Coronary artery (tissue), 2 donors: ENCODE measurements around the gene KIF26B.

Experiments used
- DNase-seq: peaks from one replicate; pipeline ENCODE4 v3.0.0-alpha.2; 2017; ENCODE audit warnings: low spot score
- H3K27ac ChIP-seq, 2 donors: fragments of 200-600 bp; sonication (generic); one replicate each; pipeline ENCODE4 v1.5.1; 2016 to 2019
- H3K4me3 ChIP-seq: fragments of 200-600 bp; sonication (generic); 2 replicates; pipeline ENCODE4 v1.5.1; 2016; ENCODE audit warnings: mild to moderate bottlenecking, moderate library complexity
- TF ChIP-seq, protein P1 (sequence below): fragments of 200-600 bp; sonication (generic); IDR thresholded peaks from one replicate; pipeline ENCODE4 v1.5.1; 2019; ENCODE audit warnings: antibody characterized with exemption

The KIF26B gene

DNA sequence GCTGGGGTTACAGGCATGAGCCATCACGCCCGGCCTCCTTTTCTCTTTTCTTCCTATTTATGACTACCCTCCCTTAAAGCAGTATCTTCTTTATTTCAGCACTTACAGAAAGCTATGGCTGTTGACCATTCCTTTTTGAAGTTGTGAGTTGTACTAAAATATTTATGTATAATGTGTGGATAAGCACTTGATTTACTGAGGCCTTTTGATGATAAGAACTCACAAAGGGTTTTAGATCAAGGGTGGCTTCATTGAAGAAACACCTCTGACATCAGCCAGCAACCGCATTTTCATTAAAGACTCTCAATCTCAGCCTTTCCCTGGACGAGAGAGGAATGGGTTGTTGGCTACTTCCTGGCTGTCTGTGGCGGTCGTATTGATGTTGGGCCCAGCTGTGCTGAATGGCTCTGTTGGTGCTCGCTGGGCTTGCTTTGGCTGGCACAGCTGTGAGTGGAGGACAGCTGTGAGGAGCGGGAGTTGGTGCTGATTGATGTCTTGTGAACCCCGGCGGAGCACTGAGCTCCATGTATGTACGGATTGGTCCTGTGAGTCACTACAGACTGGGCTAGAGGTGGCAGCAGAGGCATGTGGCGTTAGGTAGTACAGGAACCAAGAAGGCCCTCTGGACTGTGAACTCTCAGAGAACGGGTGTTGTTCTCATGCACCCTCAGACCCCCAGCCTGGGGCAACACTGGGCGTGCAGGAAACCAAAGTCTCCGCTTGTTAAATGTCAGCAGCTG lies 208.8 kb downstream of the KIF26B start:
- DNase-seq, result peak; percentile 38
- Histone ChIP-seq H3K4me3 (no peak overlapping the region), H3K27ac (no peak overlapping the region)
- TF ChIP-seq, protein P1, sequence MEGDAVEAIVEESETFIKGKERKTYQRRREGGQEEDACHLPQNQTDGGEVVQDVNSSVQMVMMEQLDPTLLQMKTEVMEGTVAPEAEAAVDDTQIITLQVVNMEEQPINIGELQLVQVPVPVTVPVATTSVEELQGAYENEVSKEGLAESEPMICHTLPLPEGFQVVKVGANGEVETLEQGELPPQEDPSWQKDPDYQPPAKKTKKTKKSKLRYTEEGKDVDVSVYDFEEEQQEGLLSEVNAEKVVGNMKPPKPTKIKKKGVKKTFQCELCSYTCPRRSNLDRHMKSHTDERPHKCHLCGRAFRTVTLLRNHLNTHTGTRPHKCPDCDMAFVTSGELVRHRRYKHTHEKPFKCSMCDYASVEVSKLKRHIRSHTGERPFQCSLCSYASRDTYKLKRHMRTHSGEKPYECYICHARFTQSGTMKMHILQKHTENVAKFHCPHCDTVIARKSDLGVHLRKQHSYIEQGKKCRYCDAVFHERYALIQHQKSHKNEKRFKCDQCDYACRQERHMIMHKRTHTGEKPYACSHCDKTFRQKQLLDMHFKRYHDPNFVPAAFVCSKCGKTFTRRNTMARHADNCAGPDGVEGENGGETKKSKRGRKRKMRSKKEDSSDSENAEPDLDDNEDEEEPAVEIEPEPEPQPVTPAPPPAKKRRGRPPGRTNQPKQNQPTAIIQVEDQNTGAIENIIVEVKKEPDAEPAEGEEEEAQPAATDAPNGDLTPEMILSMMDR, result no peak

DNA sequence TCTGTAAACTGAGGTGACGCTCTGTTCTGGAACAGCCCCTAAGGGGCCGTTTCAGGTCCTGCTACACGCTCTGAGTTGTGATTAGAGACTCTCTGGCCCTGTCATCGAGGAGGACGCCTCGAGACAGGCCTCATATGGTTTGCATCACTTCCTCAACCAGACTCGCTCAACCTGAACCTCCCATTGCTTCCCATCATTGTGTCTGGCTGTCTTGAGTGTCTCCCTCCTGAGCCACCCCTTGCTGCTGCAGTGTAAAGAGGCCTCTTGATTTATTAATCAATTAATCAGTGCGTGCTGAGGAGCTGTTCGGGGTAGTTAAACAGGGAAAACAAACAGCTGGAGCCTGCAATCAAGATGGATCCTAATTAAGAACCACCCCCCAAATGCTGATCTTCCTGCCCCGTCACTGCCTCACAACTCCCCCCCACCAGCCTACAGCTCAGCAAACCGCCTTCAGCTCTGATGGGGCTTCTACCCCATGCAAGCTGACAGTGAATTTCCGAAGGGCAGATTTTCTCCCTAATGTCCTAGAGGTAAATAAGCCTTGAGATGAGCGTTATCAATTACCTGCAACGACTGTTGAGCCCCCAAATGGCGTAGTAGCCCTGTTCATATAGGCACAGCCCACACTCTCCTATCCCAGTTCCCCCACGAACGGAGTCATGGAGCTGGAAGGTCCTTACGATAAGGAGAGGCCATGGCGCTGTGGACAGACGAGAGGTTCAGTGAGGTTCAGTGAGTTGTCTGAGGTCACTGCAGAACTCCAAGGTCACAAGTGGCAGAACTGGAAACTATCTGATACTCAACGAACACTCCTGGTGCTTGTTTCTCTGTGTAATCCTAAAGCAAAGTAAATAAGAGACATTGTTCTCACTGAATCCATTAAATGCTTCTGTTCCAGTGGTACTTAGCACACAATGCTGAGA lies 210.6 kb downstream of the KIF26B start:
- Histone ChIP-seq H3K4me3 (no peak overlapping the region), H3K27ac (no peak overlapping the region)
- TF ChIP-seq, protein P1, result no peak
- peak; percentile 22 for DNase-seq

DNA sequence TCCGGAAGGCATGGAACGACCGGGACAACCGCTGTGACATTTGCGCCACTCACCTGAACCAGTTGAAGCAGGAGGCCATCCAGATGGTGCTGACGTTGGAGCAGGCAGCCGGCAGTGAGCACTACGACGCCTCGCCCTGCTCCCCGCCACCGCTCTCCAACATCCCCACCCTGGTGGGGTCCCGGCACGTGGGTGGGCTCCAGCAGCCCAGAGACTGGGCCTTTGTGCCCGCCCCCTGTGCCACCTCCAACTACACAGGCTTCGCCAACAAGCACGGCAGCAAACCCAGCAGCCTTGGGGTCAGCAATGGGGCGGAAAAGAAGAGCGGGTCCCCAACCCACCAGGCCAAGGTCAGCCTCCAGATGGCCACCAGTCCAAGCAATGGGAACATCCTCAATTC lies 212.1 kb downstream of the KIF26B start:
- Histone ChIP-seq H3K27ac (no peak overlapping the region), H3K4me3 (no peak overlapping the region)
- TF ChIP-seq, protein P1, result no peak
- DNase-seq, result peak; percentile 38

DNA sequence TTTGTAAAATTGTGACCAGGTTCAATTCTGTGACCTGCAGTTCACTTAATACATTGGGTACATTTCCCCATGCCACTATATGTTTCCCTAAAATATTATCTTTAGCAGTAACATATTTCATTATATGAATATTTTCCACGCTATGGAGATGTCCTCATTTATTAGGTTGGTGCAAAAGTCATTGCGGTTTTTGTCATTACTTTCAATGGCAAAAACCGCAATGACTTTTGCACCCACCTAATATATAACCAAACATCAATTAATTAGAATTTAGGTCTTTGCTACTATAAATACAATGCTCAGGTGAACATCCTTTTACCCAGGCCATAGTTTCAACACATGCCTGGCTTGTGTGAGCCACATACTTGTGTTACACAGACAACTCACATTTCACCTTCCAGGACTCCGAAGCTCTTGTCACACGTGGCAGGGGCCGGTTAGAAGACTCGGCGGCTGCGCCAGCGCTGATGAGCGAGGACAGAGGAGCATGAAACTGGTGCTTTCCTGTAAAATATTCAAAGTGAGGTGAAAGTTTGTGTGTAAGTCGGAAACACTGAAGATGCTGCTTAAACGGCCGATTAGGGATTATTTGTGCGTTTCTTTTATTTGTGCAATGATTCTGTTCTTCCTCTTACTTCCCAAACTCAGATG lies 215.5 kb downstream of the KIF26B start:
- no peak overlapping the region for H3K4me3 ChIP-seq
- TF ChIP-seq, protein P1, result no peak
- no peak overlapping the region for H3K27ac ChIP-seq
- DNase-seq, result no peak

DNA sequence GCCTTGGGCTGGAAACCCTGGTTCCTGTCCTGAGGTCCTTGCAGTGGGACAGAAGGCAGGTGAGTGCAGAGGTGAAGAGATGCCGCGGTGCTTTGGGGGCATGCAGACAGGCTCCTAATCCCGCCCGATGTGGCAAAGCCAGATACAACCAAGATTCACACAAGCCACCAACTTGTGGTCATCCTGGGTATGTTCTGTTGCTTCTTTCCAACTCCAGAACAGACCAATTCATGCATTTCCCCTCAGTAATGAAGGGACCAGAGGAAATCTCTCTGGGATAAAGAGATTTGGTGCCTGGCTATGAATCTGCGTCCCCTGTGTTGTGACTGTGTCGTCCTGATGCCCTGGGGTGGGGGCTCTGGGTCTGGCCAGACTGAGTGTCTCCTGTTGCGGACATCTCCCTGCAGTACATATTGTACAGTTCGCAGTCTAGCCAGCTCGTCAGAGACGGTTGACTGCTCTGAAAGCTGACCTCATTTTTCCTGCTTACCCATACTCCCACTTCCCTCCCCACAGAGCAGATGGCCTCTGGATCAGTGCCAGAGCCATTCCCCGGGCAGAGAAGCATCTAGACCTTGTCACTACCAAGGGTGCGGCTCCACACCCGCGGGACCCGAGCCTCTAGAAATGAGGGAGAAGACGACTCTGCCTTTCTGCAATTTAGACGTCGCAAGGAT lies 216.3 kb downstream of the KIF26B start:
- no peak overlapping the region for H3K4me3 ChIP-seq
- TF ChIP-seq, protein P1, result no peak
- H3K27ac ChIP-seq, result no peak overlapping the region
- peak; percentile 36 for DNase-seq

DNA sequence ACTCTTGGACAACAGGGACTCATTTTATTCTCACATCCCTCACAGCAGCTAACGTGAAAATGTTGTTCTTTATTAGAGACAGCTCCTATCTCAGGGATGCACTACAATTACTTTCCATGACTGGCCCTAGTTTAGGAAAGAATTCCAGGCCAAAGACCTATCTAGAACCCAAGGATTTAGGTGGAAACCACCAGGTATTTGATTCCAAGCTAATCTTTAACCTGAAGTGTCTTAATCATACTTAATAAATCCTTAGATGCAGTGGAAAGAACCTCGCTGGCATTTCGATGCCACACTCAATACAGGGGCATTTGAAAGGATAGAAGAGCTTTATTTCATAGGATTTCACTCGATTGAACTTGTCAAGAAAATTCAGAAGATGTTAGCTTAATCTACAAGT lies 218.3 kb downstream of the KIF26B start:
- no peak for DNase-seq
- H3K27ac ChIP-seq, result no peak overlapping the region
- H3K4me3 ChIP-seq, result no peak overlapping the region
- TF ChIP-seq, protein P1, result no peak
